ENCODE results near the gene SPATC1L.

SPATC1L gene

DNA sequence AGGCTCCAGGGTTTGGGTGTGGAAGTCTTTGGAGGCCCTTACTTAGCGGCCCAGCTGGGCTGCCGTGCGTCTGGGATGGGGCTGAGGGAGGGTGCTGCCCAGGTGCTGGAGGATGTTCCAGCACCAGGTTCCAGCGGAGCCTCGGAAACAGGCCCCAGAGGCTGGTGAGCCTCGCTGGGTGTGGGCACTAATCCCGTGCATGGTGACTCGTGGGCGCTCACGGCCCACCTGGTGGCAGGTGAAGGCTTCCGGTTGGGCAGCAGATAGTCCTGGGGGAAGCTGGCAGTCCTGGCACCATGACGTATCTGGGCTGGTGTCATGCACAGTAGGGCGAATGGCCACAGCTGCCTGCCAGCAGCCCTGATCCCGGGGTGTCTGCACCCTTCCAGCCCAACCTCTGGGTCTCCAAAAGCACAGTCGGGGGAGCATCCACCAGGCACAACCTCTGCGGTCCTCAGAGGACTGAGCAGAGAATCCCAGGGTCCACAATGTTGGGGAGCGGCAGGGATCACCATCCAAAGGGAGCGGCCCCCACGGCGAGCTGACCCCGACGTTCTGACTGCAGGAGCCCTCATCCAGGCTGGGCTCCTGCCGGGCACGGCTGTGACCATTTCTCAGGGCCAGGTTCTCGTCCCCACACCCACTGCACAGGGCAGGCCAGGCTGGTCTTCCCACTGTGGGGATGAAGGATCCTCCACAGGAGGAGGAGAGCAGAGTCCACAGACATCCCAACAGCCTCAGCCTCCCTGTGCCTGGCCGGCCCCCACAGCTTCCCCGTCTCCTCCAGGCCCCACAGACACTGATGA is 54.2 kb downstream of the SPATC1L start:
- DNase-seq: no peak

DNA sequence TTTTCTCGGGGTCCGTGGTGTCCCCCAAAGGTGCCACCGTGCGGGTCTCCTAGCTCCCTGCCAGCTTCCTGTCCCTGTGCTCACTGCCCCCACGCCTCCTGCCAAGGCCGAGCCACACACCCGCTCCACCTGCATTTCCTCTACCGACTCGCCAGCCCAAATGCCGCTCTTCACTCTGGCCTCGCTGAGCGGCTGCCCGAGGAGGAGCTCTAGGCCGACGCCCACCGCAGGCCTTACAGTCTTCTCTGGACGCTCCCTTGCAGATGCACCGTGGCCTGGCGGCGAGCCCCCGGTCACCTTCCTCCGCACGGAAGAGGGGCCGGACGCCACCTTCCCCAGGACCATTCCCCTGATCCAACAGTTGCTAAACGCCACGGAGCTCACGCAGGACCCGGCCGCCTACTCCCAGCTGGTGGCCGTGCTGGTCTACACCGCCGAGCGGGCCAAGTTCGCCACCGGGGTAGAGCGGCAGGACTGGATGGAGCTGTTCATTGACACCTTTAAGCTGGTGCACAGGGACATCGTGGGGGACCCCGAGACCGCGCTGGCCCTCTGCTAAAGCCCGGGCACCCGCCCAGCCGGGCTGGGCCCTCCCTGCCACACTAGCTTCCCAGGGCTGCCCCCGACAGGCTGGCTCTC is 55.2 kb downstream of the SPATC1L start:
- DNase-seq: no peak

DNA sequence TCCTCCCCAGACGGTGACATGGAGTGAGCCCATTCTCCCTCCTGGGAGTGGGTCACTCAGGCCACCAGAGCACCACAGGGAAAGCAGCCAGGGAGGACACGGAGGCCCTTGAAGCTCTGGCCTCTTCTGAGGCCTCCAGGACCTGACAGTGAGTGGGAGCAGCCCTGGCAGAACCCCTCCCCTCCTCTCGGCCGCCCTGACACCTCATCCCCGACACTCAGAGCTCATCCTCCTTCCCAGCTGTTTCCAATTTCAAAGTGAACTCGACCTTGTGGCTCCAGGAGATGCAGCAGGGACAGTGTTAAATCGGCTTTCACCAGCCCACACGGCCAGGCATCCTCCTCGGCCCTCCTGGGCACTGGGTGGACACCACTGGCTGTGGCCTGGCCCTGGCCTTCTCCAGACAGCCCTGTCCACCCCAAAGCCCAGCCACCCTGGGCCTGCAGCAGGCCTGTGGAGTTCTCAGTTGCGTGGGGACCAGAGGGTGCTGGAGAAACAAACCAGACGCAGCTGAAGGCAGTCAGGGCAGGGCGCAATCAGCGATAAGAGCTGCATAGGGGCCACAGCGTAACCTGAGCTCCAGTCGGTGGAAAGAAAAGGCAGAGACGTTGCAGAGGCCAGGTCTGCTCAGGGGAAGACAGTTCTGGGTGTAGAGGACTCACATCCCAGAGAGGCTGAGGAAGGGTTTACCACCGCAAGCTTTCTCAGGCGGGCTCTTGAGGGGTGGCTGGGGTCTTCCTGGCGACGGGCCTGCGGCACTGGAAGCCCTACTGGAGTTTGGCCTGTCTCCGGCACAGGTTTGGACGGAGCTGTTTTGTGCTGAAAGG is 55.9 kb downstream of the SPATC1L start:
- no peak for DNase-seq

DNA sequence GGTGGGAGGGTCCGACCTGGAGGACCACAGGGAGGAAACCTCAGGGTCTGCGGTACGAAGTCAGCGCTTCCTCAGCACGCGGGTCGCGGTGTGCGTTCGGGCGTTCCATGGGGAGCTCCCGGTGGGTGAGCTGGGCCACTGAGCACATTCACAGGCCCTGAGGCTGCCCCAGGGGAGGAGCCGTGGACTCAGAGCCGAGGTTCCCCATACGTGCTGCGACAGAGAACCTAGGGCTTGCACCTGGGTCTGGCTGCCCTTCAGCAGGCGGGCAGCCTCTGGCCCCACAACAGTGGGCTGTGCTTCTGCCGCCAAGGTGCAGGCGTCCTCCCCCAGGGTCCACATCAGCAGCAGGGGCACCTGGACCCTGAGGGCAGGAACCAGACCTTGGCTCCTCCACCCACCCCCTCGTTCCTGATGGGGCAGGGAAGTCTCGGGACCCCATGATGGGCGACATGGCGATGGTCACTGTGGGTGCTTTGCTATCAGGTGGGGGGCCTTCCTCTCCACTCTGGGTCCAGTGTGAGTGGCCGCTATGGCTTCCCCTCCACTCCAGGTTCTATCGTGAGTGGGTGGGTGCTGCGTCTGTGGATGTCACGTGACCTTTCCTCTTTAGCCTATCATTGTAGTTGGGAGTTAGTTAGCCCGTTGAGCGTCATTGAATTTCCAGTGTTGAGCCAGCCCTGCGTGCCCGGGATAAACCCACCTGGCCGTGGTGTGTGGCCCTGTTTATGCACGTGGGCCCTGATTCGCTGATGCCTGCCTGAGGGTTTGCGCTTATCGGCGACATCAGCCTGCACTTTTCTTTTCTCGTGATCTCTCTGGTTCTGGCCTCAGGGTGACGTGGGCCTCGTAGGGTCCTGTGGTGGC is 56.8 kb downstream of the SPATC1L start:
- DNase-seq: no peak

DNA sequence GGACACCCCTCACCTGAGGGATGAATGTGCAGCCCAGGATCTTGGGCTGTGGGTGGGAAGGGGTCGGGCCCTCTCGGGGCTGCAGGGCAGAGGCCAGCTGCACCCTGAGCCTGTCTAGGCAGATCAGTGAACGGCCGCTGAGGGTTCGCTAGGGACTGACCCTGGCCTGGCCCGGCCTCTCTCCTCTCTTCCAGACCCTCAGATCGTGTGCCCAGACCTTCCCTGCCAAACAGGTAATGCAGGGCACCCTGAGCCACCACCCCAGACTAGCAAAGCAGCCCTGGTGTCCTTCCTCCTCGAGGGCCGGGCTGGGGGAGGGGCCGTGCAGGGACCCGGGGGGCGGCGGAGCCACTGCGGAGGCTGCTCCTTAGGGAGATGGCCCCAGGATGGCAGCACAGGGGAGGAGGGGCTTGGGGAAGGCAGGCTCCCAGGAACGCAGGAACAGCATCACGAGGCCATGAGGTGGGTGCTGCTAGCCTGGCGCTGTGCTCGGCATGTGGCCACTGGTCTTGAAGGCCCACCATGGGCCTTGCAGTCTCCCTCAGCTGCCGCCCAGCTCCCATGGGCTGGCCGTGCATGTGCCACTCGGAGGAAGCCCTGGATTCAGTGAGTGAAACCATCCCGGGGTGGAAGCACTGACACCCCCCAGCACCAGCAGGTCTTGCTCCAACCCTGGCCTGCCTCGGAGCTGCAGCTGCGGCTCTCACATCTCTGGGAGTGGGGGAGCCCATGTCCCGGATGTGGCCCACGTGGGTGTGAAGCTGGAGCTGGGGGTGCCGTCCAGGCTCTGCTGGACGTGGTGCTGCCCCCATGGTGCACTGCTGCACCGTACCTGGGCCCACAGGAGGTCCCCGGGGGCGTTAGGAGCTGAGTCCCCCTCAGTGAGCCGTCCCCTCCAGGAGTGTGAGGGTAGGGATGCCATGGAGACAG is 57.7 kb downstream of the SPATC1L start:
- no peak for DNase-seq

DNA sequence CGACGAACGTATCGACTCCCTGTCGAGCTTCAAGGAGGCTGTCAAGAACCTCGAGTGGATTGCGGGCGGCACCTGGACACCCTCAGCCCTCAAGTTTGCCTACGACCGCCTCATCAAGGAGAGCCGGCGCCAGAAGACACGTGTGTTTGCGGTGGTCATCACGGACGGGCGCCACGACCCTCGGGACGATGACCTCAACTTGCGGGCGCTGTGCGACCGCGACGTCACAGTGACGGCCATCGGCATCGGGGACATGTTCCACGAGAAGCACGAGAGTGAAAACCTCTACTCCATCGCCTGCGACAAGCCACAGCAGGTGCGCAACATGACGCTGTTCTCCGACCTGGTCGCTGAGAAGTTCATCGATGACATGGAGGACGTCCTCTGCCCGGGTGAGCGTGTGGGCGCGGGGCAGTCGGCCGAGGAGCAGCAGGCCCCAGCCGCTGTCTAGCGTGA is 58.4 kb downstream of the SPATC1L start:
- no peak for DNase-seq

DNA sequence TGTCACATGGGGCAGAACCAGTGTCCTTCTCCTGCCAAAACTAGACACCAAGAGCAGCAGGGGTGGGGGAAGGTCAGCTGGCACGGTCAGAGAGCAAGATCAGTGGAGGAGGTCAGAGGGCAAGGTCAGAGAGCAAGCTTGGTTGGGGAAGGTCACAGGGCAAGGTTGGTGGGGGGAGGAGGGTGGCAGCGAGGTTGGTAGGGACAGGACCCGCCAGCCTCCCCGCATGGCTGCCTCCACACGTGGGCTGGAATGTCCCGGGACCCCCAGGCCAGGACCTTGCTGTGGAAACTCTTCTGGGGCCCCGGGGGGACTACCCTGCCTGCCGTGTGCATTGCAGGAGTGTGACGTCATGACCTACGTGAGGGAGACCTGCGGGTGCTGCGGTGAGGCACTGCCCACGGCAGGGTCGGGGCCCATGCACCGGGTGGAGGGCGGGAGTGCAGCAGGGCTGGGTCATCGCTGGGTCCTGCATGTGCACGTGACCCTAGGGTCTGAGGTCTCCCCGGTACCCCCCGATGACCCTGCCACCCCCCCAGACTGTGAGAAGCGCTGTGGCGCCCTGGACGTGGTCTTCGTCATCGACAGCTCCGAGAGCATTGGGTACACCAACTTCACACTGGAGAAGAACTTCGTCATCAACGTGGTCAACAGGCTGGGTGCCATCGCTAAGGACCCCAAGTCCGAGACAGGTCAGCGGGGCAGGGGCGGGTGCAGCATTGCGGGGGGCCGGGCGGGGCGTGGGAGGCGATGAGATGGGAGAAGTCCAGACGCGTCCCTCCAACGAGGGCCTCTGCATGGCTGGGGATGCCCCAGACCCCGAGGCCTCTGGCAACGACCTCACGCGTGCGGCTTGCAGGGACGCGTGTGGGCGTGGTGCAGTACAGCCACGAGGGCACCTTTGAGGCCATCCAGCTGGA is 59.1 kb downstream of the SPATC1L start:
- DNase-seq: no peak

DNA sequence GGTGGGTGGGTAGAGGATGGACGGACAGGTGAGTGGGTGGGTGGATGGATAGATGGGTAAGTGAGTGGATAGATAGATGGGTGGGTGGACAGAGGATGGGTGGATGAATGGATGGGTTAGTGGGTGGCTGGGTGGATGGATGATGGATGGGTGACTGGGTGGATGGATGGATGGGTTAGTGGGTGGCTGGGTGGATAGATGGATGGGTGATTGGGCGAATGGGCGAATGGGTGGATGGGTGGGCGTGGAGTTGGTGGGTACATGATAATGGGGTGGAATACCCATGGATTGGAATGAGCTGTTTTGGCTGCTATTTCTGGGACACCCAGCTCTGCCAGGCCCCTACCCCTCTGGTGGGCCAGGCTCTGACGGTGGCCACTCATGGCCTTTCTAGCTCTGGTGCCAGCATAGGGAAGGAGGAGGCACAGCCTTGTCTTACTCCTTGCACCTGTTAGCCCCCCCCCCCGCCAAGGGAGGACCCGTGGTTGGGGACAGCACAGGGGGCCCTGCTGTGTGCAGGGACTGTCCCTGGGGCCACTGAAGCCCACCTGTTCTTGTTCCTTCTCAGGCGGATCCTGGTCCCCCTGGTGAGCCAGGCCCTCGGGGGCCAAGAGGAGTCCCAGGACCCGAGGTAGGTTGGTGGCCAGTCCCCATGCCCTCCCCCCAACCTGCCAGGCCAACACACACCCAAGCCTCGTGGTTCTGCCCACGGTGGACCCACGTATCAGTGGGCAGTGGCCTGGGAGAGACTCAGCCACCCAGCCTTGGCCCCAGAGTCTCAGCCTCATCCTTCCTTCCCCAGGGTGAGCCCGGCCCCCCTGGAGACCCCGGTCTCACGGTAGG is 60.0 kb downstream of the SPATC1L start:
- DNase-seq: no peak

DNA sequence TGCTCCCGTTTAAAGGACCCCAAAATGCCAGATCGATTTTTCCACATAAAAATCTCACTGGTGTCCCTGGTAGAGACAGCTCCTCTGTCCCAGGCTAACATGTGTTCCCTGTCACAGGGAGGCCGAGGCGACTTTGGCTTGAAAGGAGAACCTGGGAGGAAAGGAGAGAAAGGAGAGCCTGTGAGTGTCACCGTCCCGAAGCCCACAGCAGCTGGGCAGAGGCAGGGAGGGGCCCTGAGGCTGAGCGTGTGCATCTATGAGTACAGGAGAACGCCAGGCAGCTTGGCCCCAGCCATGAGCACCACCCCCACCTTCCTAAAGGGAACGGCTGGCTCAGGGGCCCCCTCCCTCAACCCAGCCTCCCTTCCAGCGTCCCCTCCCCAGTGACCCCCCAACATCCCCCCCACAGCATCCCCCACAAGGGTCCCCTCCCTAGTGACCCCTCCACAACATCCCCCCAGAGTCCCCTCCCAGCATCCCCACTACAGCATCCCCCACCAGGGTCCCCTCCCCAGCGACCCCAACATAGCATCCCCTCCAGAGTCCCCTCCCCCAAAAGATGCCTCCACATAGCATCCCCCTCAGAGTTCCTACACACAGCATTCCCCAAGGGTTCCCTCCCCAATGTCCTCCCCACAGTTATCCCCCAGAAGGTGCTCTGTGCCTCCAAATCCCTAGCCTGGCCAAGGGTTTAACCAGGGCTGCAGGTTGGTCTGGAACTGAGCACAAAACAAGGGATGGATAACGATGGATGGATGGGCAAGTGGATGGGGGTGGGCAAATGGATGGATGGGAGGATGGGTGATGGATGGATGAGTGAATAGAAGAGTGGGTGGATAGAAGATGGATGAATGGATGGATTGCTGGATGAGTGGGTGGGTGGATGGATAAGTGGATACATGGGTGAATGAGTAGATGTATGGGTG is 61.2 kb downstream of the SPATC1L start:
- DNase-seq: no peak

DNA sequence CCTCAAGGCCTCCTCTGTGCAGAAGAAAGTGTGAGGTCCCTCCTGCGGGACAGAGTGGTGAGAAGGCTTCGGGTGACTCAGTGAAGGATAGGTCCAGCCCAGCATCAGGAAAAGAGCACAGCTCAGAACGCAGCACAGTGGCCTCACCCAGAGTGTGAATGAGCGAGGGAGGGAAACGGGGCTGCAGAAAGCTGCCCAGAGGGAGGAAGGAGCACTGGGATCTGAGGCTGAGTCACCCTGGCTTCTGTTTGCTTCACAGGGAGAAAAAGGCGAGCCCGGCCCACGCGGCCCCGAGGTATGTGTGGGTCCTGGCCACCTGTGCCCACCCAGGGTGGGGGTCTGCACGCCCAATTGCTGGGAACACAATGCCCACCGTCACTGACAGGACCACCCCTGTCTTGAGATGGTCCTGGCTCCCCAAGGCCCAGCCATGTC is 62.0 kb downstream of the SPATC1L start:
- no peak for DNase-seq

DNA sequence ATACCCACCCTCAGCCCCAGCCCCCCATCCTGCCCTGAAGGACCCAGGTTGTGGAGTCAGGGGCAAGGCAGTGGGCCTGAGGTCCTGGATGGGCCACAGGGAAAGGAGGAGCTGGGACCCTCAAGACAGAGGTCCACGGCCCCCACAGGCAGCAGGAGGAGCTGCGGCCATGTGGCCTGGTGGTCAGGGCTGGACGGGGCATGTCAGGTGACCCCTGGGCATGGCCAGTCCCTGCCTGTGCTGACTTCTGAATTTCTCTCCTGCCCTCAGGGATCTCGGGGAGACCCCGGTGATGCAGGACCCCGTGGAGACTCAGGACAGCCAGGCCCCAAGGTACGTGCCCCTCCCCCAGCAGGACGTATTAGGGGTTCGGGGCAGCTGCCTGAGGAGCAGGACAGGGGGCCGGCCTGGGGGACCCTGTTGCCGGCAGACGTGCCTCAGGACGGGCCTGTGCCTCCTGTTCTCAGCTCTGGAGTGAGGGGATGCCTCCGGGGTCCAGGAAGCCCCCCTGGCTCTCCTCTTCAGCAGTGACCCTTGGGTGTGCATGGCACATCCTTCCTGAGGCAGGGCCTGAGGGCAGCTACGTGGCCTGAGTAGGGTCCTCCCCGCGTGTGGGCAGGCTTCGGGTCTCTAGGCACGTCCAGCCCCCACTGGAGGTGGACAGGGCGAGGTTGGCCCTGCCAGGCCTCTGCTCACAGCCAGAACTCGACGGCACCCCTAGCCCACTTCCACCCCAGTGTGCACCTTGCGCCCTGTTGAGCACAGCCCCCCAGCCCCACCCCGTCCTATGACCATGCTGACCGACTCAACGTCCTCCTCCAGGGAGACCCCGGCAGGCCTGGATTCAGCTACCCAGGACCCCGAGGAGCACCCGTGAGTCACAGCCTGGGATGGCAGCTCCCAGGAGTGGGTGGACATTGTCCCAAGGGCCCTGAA is 62.7 kb downstream of the SPATC1L start:
- DNase-seq: no peak

DNA sequence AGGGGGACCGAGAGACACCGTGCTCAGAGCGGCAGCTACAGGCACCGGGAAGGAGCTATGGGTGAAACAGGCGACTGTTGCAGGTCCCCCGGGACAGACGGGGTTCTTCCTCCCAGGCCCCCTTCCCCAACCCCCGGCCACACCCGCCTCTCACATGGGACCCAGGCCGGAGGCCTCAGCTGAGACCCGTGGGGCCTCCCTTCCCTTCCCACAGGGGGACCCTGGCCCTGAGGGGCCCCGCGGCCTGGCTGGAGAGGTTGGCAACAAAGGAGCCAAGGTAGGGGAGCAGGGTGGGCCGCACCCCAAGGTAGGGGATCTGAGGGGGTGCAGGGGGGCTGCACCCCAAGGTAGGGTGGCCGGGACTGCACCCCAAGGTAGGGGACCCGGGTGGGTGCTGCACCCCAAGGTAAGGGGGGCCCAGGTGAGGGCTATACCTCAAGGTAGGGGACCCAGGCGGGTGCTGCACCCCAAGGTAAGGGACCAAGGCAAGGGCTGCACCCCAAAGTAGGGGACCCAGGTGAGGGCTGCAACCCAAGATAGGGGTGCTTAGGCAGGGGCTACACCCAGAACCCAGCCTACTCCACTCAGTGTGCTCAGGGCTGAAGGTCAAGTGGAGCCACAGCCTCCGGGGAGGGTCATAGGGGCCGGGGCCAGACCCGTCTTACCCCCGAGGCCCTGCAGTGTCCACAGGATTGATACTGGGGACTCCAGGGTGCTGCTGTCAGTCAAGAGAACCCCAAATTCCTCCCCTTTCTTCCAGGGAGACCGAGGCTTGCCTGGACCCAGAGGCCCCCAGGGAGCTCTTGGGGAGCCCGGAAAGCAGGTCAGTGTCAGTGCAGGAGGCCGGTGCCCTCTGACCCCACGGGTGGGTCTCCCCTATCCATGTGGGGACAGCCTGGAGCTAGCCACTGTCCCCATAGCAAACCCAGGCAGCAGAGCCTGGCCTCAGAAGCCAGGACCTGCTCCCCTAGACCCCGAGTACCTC is 63.7 kb downstream of the SPATC1L start:
- DNase-seq: no peak

DNA sequence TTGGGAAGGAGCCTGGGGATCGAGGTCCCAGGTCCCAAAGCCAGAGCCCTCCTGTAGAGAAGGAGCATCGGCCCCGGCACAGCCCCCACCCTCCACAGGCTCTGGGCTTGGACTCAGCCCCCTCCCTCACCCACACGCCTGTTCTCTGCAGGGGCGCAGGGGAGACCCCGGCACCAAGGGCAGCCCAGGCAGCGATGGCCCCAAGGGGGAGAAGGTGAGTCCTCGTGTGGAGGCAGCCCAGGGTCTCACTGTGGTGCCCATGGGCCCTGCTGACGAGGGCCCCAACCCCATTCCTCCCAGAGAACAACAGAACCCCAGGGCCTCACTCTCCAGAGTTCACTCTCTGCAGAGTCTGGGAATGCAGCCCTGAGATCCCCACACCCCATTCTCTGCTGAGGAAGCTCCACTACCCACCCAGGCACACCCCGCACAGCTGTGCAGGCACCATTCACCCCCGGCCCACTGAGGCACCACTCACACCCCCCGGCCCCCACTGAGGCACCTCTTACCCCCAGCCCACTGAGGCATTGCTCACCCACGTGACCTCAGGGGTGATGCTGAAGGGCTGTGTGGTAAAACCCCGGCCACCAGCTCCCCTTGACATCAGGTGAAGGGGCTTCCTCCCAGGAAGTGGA is 64.5 kb downstream of the SPATC1L start:
- no peak for DNase-seq

DNA sequence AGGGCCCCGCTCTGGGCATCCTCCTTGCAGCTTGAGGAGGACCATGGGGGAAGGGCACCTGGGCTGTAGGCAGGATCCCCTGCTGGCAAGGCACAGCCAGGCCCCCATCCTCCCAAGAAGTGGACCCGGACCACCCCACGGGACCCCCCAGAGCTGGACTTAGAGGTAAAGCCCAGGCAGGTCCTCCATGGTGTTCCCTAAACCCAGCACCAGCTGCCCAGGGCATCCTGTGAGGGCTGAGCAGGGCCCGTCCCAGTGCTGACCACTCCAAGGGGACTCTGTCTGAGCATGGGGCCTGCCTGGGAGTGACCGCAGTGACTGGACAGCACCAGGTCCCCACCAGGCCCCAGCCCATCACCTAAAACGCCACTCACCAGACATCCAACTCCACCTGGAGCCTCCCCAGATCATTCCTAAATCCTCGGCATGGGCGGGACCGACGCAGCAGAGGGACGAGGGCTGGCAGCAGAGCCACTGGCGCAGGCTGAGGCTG is 65.1 kb downstream of the SPATC1L start:
- DNase-seq: no peak
